ENCODE data around the gene NPTX1. TPM values are rescaled to one million over a fixed set of nuclear protein-coding genes. Genes with fewer than 3 reads are reported as not detected.
A peak's percentile ranks its signal among the peaks of the same experiment; 100 is the strongest.

The NPTX1 gene
- total RNA-seq, 6 donors from 2014 or later = 0.39 to 11.5 (median 2.5) TPM

DNA sequence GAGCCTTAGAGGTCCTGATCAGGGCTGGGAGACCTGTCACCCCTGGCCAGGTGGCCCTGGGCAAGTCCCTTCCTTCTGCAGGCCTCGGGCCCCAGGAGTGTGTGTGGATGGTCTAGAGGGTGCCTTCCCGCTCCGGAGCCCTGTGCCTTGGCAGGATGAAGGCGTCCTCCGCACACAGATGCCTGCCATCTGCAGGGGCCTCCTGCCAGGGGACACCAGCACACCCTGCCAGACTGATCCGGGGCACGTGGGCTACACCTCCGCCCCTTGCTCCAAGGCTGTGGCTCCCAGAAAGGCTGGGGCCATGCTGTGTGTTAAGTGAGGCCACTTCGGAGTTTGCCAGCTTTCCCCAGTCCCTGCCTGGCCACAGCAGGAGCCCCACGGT lies 30.7 kb downstream of the NPTX1 start:
- Histone ChIP-seq H3K4me3 (no peak overlapping the region), H3K4me1 (peaks cover 3 to 8% (median 6%) of the 10 kb centered on the region in 4 donors), H3K27ac (no peak overlapping the region), H3K36me3 (no peaks in the 10 kb centered on the region), H3K27me3 (no peaks in the 10 kb centered on the region), H3K9me3 (no peaks in the 10 kb centered on the region)
- ATAC-seq (ENCODE audit: low FRiP score in 2 of 2) = no peak
- WGBS, 2 donors = 89% methylated on average over 10 of the region's 10 CpGs; no CpG with 5 or more reads in 1 of the 2 donors
- peak in 1 of 2 donors; percentile 55 for DNase-seq
- TF ChIP-seq POLR2A (IDR thresholded peaks at IDR 0.05) = no peak
- TF ChIP-seq POLR2AphosphoS5 (IDR thresholded peaks at IDR 0.05) = no peak
- no peak for TF ChIP-seq CTCF (IDR thresholded peaks at IDR 0.05)
- TF ChIP-seq EP300 (IDR thresholded peaks at IDR 0.05) = no peak

DNA sequence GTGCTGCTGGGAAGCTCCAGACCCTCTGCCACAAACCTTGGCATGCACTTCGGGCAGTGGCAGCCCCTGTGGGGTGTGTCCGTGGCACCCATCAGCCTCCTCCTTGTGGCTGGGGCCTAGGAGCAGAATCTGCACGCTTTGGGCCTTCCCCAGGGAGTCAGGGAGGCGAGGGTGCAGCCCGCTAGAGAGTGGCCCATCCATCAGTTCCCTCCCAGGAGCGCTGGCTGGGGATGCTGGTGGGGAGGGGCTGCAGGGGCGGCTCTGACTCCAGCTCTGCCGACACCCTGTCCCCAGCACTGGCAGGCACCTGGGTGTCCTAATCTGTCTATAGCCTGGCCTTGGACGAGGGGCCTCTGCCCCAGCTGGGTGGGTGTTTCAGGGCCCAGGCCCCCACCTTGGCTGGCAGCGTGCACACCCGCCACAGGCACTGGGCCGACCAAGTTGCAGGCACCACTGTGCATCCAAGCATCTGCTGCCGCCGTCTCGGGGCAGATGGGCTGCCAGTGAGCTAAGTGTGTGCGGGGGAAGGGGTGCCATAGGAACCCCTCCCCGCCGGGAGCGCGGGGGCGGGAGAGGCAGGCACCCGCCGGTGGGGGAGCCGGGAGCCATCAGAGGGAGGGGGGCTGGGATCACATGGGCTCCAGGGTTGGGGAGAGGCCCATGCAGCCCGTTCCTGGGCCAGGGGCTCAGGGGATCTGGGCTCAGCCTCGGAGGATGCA lies 31.2 kb downstream of the NPTX1 start:
- Histone ChIP-seq H3K9me3 (no peaks in the 10 kb centered on the region), H3K36me3 (no peaks in the 10 kb centered on the region), H3K4me1 (peaks cover 0 to 3% (median 2%) of the 10 kb centered on the region in 4 donors), H3K27me3 (no peaks in the 10 kb centered on the region), H3K27ac (no peak overlapping the region), H3K4me3 (no peak overlapping the region)
- no peak for ATAC-seq (ENCODE audit: low FRiP score in 2 of 2)
- WGBS, 2 donors = 68% methylated on average over 25 of the region's 26 CpGs; no CpG with 5 or more reads in 1 of the 2 donors
- peak in 1 of 2 donors; percentile 70 for DNase-seq
- TF ChIP-seq CTCF (IDR thresholded peaks at IDR 0.05) (no peak), POLR2A (IDR thresholded peaks at IDR 0.05) (no peak), EP300 (IDR thresholded peaks at IDR 0.05) (no peak), POLR2AphosphoS5 (IDR thresholded peaks at IDR 0.05) (no peak)

- 68 to 78% methylated on average over 3 to 5 of the region's 6 CpGs for WGBS, 2 donors
- no peaks in the 10 kb centered on the region for H3K4me1 ChIP-seq
- no peak overlapping the region for H3K4me3 ChIP-seq
- H3K36me3 ChIP-seq = no peaks in the 10 kb centered on the region
- no peak overlapping the region for H3K27ac ChIP-seq
- H3K9me3 ChIP-seq = no peaks in the 10 kb centered on the region
- ATAC-seq (ENCODE audit: low FRiP score in 2 of 2) (no peak), DNase-seq (peak in 1 of 2 donors; percentile 37)
- no peak for TF ChIP-seq POLR2AphosphoS5 (IDR thresholded peaks at IDR 0.05)
- no peak for TF ChIP-seq CTCF (IDR thresholded peaks at IDR 0.05)
- TF ChIP-seq POLR2A (IDR thresholded peaks at IDR 0.05) = no peak
- TF ChIP-seq EP300 (IDR thresholded peaks at IDR 0.05) = no peak
- H3K27me3 ChIP-seq = no peaks in the 10 kb centered on the region
Measured at GRCh38 chr17:80444644-80444979, 31.8 kb downstream of the NPTX1 start.

DNA sequence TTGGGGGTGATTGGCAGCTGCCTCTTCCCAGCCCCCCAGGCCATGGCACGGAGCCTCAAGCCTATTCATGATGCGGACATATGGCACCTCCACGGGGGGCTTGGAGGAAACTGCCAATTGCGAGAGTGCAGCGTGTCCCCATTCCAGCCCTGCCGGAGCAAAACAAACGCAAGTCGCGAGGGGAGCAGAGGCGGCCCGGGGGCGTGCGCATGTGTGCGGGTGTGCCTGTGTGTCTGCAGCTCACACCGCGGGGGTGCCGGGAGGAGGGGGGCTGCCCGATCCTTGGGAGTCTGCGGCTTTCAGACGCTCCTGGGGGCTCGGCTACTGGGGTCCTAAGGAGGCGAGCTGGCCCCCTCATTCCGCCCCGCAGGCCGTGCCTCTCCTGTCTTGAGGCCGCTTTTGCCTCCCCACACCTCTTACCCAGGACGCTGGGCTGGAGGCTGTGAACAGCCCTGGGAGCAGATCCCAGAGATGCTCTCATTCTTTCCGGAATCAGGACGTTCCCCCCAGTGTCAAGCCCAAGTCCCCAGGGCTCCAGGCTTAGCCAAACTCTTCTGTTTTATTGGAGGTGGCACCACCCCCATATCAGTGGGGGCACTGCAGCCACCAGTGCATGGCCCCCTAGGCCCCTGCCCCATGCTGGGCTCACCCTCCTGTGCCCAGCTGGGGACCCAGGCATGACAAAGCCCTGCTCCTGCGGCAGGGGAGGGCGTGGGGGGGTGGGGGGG lies 32.3 kb downstream of the NPTX1 start:
- Histone ChIP-seq H3K4me1 (no peaks in the 10 kb centered on the region), H3K27ac (no peak overlapping the region), H3K27me3 (no peaks in the 10 kb centered on the region), H3K36me3 (no peaks in the 10 kb centered on the region), H3K9me3 (no peaks in the 10 kb centered on the region), H3K4me3 (no peak overlapping the region)
- TF ChIP-seq EP300 (IDR thresholded peaks at IDR 0.05) = no peak
- TF ChIP-seq POLR2AphosphoS5 (IDR thresholded peaks at IDR 0.05) = no peak
- no peak for TF ChIP-seq POLR2A (IDR thresholded peaks at IDR 0.05)
- TF ChIP-seq CTCF (IDR thresholded peaks at IDR 0.05) = no peak
- ATAC-seq (ENCODE audit: low FRiP score in 2 of 2) (no peak), DNase-seq (peak in 1 of 2 donors; percentile 77)
- 51 to 60% methylated on average over 9 to 27 of the region's 31 CpGs for WGBS, 2 donors
